GM18511 (cell line): Measurements from ENCODE around the gene ZBTB7A.

Experiments used
- ATAC-seq: cut with Tn5 transposase; IDR thresholded peaks from one replicate; pipeline ENCODE4 v1.9.1; 2021; ENCODE audit warnings: mild to moderate bottlenecking, moderate library complexity; ENCODE audit not compliant: unreplicated experiment

ZBTB7A gene

GRCh38 chr19:4057931-4058692, 8.6 kb downstream of the ZBTB7A start:
- no peak for ATAC-seq

- ATAC-seq, result no peak
These were observed 11.5 kb downstream of the ZBTB7A start for GRCh38 chr19:4055209-4055552.

GRCh38 chr19:4054441-4055208, 12.1 kb downstream of the ZBTB7A start:
- no peak for ATAC-seq

GRCh38 chr19:4053423-4054324, 13.0 kb downstream of the ZBTB7A start:
- no peak for ATAC-seq

GRCh38 chr19:4052993-4053422, 13.7 kb downstream of the ZBTB7A start:
- no peak for ATAC-seq

- no peak for ATAC-seq
These were observed 14.3 kb downstream of the ZBTB7A start for GRCh38 chr19:4052114-4052992.

- ATAC-seq, result no peak
These were observed 15.3 kb downstream of the ZBTB7A start for GRCh38 chr19:4051175-4052101.

GRCh38 chr19:4049432-4049831, 17.3 kb downstream of the ZBTB7A start:
- ATAC-seq, result no peak

- no peak for ATAC-seq
These were observed 19.6 kb downstream of the ZBTB7A start for GRCh38 chr19:4046946-4047683.

- ATAC-seq, result no peak
These were observed 20.4 kb downstream of the ZBTB7A start for GRCh38 chr19:4046362-4046691.

GRCh38 chr19:4045597-4046361, 20.9 kb downstream of the ZBTB7A start:
- ATAC-seq, result no peak

GRCh38 chr19:4044990-4045465, 21.7 kb downstream of the ZBTB7A start:
- no peak for ATAC-seq

- ATAC-seq, result no peak
These were observed 22.6 kb downstream of the ZBTB7A start for GRCh38 chr19:4043966-4044715.

- ATAC-seq, result no peak
These were observed 23.3 kb downstream of the ZBTB7A start for GRCh38 chr19:4043401-4043800.

GRCh38 chr19:4042731-4043082, 24.0 kb downstream of the ZBTB7A start:
- no peak for ATAC-seq

- no peak for ATAC-seq
These were observed 24.5 kb downstream of the ZBTB7A start for GRCh38 chr19:4042064-4042730.
